Lower leg skin (tissue), 3 donors: ENCODE results near the gene ZCCHC7.

Experiments
- CTCF ChIP-seq, 3 donors: fragments of 450-650 bp; IDR thresholded peaks; one replicate each; pipeline ENCODE4 v1.5.1; 2016; ENCODE audit warnings: antibody characterized with exemption in 3 of 3, mild to moderate bottlenecking in 3 of 3, moderate library complexity in 2 of 3
- POLR2A ChIP-seq, 2 donors: fragments of 450-650 bp; IDR thresholded peaks; one replicate each; pipeline ENCODE4 v1.6.1; 2016 to 2017; ENCODE audit warnings: antibody characterized with exemption in 2 of 2, mild to moderate bottlenecking in 1 of 2, moderate library complexity in 1 of 2

GRCh38 chr9:37184905-37185867, 64.8 kb downstream of the ZCCHC7 start:
- TF ChIP-seq POLR2A (IDR thresholded peaks at IDR 0.05) (no peak), CTCF (IDR thresholded peaks at IDR 0.05) (no peak)
